Body of pancreas (tissue), 4 donors: ENCODE results near the gene AGPAT3. TPM values are rescaled to one million over a fixed set of nuclear protein-coding genes. Genes with fewer than 3 reads are reported as not detected.

ENCODE experiments used
- ATAC-seq: fragments of 150-250 bp; one replicate; pipeline ENCODE4 v1.9.1; 2016
- DNase-seq, 4 donors: peaks; one replicate each; pipeline ENCODE4 v3.0.0-alpha.2; 2019
- H3K27ac ChIP-seq, 4 donors: fragments of 200-600 bp; sonication (generic); 1 replicate in 3 of 4; 2 replicates in 1 of 4; pipeline versions ENCODE4 v1.5.1 to v1.6.1; 2016 to 2019; ENCODE audit warnings: mild to moderate bottlenecking in 1 of 4, mixed read lengths in 1 of 4, moderate library complexity in 1 of 4
- H3K27me3 ChIP-seq, 2 donors: fragments of 200-600 bp; sonication (generic); one replicate each; pipeline ENCODE4 v1.6.0; 2016; ENCODE audit warnings: mild to moderate bottlenecking in 1 of 2
- H3K36me3 ChIP-seq, 2 donors: fragments of 200-600 bp; sonication (generic); replicated peaks in 1 of 2; 2 replicates each; pipeline ENCODE4 v1.5.1; 2016; ENCODE audit warnings: low read depth in 2 of 2; ENCODE audit not compliant: insufficient read depth in 1 of 2
- H3K4me1 ChIP-seq: fragments of 200-600 bp; sonication (generic); one replicate; pipeline ENCODE4 v1.6.0; 2016
- H3K4me3 ChIP-seq, 2 donors: fragments of 200-600 bp; sonication (generic); 1 replicate in 1 of 2; 2 replicates in 1 of 2; pipeline ENCODE4 v1.5.1; 2016 to 2019
- H3K9me3 ChIP-seq, 3 donors: fragments of 200-600 bp; sonication (generic); 1 replicate in 2 of 3; 2 replicates in 1 of 3; pipeline ENCODE4 v1.5.1; 2016
- POLR2A ChIP-seq, 3 donors: fragments of 450-650 bp; IDR thresholded peaks; one replicate each; pipeline ENCODE4 v1.6.1; 2016; ENCODE audit warnings: antibody characterized with exemption in 3 of 3, mild to moderate bottlenecking in 2 of 3
- WGBS, 2 donors: methylation state at CpG; one replicate each; pipeline ENCODE4 v1.1.5; 2017; 5-methylcytosine and 5-hydroxymethylcytosine counted together
- intact Hi-C: fragments of 100-400 bp; cut with DNase I; formaldehyde crosslinking; loops from one replicate; pipeline ENCODE4 v1.15.1; 2023
- total RNA-seq, 2 donors: library from RNA; depleted of rRNA; stranded (reverse); fragments of >200 nt; gene quantifications; one replicate each; pipeline ENCODE4 v1.1.0, GENCODE V29; 2016
- TF ChIP-seq, protein P1 (sequence below), 7 experiments: fragments of 450-650 bp in 4 of 7; fragments of 200-600 bp in 3 of 7; sonication (generic) in 3 of 7; IDR thresholded peaks; one replicate each; pipeline ENCODE4 v1.5.1; 2016 to 2019; ENCODE audit warnings: antibody characterized with exemption in 7 of 7

AGPAT3 gene
- total RNA-seq, 2 donors from 2014 or later: 21.8 to 39.2 TPM

DNA sequence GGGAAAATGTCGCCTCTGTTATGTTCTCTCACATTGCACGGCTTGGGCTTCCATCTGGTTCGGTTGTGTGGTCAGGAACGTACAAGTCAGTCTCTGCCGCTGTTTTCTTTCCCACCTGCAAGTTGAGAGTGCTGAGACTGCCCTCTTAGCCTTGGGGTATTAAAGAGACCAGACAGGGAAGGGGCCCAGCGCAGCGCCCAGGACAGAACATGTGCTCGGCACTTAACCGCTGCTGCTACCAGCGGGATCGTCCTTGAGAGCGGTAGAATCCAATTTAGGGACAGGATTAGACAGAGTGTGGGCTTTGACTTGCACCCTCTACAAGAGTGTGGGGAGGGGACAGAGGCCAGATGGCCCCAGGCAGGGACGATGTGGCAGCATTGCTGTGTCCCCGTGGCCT is 17.7 kb upstream of the AGPAT3 start:
- ATAC-seq (no peak), DNase-seq (no peak)
- Histone ChIP-seq H3K27me3 (no peaks in the 10 kb centered on the region), H3K27ac (no peak overlapping the region), H3K36me3 (no peaks in the 10 kb centered on the region), H3K4me1 (no peaks in the 10 kb centered on the region), H3K4me3 (no peak overlapping the region), H3K9me3 (no peaks in the 10 kb centered on the region)
- TF ChIP-seq POLR2A (IDR thresholded peaks at IDR 0.05): no peak
- TF ChIP-seq, protein P1, sequence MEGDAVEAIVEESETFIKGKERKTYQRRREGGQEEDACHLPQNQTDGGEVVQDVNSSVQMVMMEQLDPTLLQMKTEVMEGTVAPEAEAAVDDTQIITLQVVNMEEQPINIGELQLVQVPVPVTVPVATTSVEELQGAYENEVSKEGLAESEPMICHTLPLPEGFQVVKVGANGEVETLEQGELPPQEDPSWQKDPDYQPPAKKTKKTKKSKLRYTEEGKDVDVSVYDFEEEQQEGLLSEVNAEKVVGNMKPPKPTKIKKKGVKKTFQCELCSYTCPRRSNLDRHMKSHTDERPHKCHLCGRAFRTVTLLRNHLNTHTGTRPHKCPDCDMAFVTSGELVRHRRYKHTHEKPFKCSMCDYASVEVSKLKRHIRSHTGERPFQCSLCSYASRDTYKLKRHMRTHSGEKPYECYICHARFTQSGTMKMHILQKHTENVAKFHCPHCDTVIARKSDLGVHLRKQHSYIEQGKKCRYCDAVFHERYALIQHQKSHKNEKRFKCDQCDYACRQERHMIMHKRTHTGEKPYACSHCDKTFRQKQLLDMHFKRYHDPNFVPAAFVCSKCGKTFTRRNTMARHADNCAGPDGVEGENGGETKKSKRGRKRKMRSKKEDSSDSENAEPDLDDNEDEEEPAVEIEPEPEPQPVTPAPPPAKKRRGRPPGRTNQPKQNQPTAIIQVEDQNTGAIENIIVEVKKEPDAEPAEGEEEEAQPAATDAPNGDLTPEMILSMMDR (IDR thresholded peaks at IDR 0.05): no peak
- WGBS, 2 donors: 86 to 91% methylated on average over 13 to 14 of the region's 14 CpGs
- intact Hi-C loops: no loop called here

DNA sequence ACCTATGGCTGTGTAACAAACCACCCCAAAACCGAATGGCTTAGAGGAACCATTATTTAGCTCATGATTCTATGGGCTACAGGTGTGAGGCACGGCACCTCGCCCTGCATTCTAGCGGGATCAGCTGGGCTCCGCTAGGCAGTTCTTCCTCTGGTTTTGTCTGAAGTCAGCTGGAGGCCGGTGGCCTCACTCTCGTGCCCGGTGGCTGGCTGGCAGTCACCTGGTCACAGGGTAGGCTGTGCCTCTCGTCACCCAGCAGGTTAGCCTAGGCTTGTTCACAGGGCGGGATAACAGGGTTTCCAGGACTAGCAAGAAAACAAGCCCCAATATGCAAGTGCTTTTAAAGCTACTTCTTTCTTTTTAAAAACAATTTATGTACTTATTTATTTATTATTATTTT is 16.3 kb upstream of the AGPAT3 start:
- H3K4me1 ChIP-seq: no peaks in the 10 kb centered on the region
- 79 to 89% methylated on average over 8 to 10 of the region's 10 CpGs for WGBS, 2 donors
- no peak overlapping the region for H3K27ac ChIP-seq
- DNase-seq (no peak), ATAC-seq (no peak)
- no peaks in the 10 kb centered on the region for H3K27me3 ChIP-seq
- intact Hi-C loops: no loop called here
- TF ChIP-seq, protein P1 (IDR thresholded peaks at IDR 0.05): no peak
- TF ChIP-seq POLR2A (IDR thresholded peaks at IDR 0.05): no peak
- H3K9me3 ChIP-seq: no peaks in the 10 kb centered on the region
- H3K4me3 ChIP-seq: no peak overlapping the region
- H3K36me3 ChIP-seq: no peaks in the 10 kb centered on the region

DNA sequence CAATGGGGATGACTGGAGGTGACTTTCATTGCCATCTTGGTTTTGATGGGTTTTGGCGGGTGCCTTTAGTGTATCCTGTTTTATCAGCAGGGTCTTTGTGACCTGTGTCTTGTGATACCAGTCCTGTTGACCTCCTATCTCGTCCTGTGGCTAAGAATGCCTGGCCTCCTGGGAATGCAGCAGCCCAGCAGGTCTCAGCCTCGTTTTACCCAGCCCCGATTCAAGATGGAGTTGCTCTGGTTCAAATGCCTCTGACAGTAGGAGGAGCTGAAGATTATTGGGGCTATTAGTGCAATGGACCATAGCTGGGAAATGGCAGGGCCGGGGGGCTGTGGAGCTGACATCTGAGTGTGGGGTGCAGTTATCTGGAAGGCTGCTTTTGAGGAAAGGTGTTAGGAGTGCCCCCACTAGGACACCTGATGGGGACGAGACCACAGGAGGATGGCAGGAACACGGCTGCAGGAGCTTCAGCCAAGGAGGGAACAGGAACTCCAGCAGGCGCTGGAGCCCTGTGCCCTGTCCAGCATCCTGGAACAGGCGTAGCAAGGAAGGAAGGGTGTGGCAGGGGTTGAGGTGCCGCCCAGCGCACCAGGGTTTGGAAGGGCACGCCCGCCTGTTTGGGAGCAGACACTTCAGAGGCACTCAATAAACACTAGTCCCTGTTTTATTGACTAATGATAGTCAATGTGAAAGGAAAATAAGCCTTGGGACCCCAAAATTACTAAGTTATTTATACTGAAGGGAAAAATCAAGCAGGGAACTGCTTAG is 15.3 kb upstream of the AGPAT3 start:
- no peaks in the 10 kb centered on the region for H3K27me3 ChIP-seq
- no peaks in the 10 kb centered on the region for H3K4me1 ChIP-seq
- WGBS, 2 donors: 73 to 81% methylated on average over 13 of the region's 13 CpGs
- no peak for DNase-seq
- no peak overlapping the region for H3K4me3 ChIP-seq
- H3K36me3 ChIP-seq: no peaks in the 10 kb centered on the region
- intact Hi-C loops: no loop called here
- TF ChIP-seq, protein P1 (IDR thresholded peaks at IDR 0.05): no peak
- no peak for TF ChIP-seq POLR2A (IDR thresholded peaks at IDR 0.05)
- no peak overlapping the region for H3K27ac ChIP-seq
- ATAC-seq: no peak
- no peaks in the 10 kb centered on the region for H3K9me3 ChIP-seq

DNA sequence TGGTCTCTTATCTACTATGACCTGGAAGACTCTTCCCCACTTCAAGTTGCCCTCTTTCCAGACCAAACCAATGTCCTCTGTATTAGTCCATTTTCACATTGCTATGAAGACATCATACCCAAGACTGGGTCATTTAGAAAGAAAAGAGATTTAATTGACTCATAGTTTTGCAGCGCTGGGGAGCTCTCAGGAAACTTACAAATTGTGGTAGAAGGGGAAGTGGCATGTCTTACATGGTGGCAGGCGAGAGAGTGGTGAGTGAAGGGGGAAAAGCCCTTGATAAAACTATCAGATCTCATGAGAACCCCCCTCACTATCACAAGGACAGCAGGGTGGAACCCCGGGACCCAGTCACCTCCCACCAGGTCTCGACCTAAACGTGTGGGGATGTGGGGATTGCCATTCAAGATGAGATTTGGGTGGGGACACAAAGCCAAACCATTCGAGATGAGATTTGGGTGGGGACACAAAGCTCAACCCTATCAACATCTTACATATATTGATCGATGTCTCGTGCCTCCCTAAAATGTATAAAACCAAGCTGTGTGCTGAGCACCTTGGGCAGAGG is 14.2 kb upstream of the AGPAT3 start:
- TF ChIP-seq, protein P1 (IDR thresholded peaks at IDR 0.05): no peak
- no peak for TF ChIP-seq POLR2A (IDR thresholded peaks at IDR 0.05)
- no peak for ATAC-seq
- no peak overlapping the region for H3K4me3 ChIP-seq
- no peaks in the 10 kb centered on the region for H3K4me1 ChIP-seq
- intact Hi-C loops: no loop called here
- H3K36me3 ChIP-seq: no peaks in the 10 kb centered on the region
- H3K27me3 ChIP-seq: no peaks in the 10 kb centered on the region
- DNase-seq: no peak
- no peak overlapping the region for H3K27ac ChIP-seq
- WGBS, 2 donors: 65 to 76% methylated on average over 8 of the region's 8 CpGs
- no peaks in the 10 kb centered on the region for H3K9me3 ChIP-seq

DNA sequence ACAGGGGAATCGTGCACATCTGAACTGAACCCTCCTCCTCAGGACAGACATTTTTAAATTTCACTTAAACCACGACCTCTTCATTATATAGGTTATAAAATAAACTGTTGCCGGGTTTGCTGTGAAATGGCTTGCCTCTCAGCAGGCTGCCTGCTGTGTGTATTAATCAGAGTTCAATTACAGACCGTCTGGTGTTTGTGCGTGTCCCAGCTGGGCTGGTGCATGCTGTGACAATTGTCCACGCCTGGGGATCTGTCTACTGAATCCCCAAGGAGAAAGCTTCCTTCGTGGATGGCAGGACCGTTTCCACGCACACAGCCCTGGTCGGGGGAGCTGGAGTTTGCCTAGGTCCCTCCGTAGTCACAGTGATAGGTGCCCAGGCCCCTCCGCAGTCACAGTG is 13.4 kb upstream of the AGPAT3 start:
- H3K36me3 ChIP-seq: no peaks in the 10 kb centered on the region
- H3K27me3 ChIP-seq: no peaks in the 10 kb centered on the region
- WGBS, 2 donors: 74 to 79% methylated on average over 11 to 12 of the region's 12 CpGs
- intact Hi-C loops: no loop called here
- no peaks in the 10 kb centered on the region for H3K4me1 ChIP-seq
- no peak for TF ChIP-seq POLR2A (IDR thresholded peaks at IDR 0.05)
- TF ChIP-seq, protein P1 (IDR thresholded peaks at IDR 0.05): no peak
- no peaks in the 10 kb centered on the region for H3K9me3 ChIP-seq
- H3K27ac ChIP-seq: no peak overlapping the region
- ATAC-seq: no peak
- no peak for DNase-seq
- no peak overlapping the region for H3K4me3 ChIP-seq
